ENCODE results near the gene KCNH1. TPM values are rescaled to one million over a fixed set of nuclear protein-coding genes. Genes with fewer than 3 reads are reported as not detected.

Gene KCNH1
- total RNA-seq, 1 donor from 2014 or later, result not detected

DNA sequence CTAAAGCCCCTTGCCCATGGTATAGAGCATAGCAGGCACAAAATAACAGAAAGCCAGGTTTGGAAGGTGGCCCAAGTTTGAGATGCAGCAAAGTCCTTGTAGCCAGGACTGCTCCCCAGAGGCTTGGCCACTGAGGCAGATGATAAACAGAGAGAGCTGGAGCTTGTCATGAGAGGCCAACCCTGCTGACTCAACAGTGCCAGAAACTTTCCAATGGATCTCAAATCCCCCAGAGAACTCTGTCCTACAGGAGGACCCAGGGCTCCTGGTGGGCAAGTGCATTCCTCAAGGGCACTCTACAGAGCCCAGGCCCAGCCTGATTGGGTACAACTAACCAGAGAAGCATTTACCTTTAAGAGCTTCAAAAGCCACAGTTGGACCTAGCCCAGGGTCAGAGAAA is 280.7 kb downstream of the KCNH1 start:
- H3K9me3 ChIP-seq, result no peaks in the 10 kb centered on the region
- intact Hi-C loops (cut with DNase I), result no loop called here
- no peaks in the 10 kb centered on the region for H3K36me3 ChIP-seq
- no peak overlapping the region for H3K4me3 ChIP-seq
- H3K27me3 ChIP-seq, result no peaks in the 10 kb centered on the region
- H3K4me1 ChIP-seq, result no peaks in the 10 kb centered on the region
- ATAC-seq, result no peak
- H3K27ac ChIP-seq, result no peak overlapping the region
- TF ChIP-seq, protein P1, sequence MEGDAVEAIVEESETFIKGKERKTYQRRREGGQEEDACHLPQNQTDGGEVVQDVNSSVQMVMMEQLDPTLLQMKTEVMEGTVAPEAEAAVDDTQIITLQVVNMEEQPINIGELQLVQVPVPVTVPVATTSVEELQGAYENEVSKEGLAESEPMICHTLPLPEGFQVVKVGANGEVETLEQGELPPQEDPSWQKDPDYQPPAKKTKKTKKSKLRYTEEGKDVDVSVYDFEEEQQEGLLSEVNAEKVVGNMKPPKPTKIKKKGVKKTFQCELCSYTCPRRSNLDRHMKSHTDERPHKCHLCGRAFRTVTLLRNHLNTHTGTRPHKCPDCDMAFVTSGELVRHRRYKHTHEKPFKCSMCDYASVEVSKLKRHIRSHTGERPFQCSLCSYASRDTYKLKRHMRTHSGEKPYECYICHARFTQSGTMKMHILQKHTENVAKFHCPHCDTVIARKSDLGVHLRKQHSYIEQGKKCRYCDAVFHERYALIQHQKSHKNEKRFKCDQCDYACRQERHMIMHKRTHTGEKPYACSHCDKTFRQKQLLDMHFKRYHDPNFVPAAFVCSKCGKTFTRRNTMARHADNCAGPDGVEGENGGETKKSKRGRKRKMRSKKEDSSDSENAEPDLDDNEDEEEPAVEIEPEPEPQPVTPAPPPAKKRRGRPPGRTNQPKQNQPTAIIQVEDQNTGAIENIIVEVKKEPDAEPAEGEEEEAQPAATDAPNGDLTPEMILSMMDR (IDR thresholded peaks at IDR 0.05), result no peak
- no peak for DNase-seq

DNA sequence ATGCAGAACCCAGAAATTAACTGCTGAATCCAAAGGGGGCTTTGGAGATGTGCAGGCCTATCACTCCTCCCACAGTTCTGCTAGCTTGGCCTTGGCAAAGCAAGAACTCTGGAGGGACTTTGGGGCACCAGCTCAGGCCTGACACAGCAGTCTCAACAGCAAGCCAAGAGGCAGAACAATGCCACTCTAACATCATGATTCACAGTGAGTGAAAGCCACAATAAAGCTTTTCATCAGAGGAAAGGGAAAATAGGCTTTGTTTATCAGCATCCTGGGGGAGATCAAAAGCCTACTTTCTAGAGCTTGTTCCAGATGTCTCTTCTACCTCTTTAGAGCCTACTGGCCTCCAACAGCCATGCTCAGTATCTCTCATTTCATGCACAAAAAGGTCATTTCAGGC is 283.4 kb downstream of the KCNH1 start:
- intact Hi-C loops (cut with DNase I), result no loop called here
- no peak for ATAC-seq
- Histone ChIP-seq H3K4me3 (no peak overlapping the region), H3K36me3 (no peaks in the 10 kb centered on the region), H3K9me3 (no peaks in the 10 kb centered on the region), H3K27ac (no peak overlapping the region), H3K27me3 (no peaks in the 10 kb centered on the region), H3K4me1 (no peaks in the 10 kb centered on the region)
- TF ChIP-seq, protein P1 (IDR thresholded peaks at IDR 0.05), result no peak
- DNase-seq, result no peak

DNA sequence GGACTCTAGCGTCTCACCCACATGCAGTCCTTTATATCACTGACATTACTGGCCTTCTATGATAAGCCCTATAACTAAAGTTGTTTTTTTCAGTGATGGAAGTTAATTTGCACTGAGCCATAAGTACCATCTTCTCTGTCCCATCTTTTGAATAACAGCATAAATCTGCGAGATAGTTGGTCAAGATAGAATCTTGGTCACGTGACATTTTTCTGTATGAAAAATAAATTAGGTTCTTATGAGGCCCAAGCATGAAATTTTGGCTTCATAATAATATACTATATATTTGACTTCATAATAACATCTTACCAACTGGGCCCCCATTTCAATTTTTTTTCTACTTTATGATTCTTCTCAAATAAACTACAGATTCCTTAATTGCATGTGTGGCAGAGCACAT is 285.5 kb downstream of the KCNH1 start:
- Histone ChIP-seq H3K4me3 (no peak overlapping the region), H3K36me3 (no peaks in the 10 kb centered on the region), H3K27me3 (no peaks in the 10 kb centered on the region), H3K27ac (no peak overlapping the region), H3K9me3 (no peaks in the 10 kb centered on the region), H3K4me1 (no peaks in the 10 kb centered on the region)
- TF ChIP-seq, protein P1 (IDR thresholded peaks at IDR 0.05), result no peak
- DNase-seq (no peak), ATAC-seq (no peak)
- intact Hi-C loops (cut with DNase I), result no loop called here

DNA sequence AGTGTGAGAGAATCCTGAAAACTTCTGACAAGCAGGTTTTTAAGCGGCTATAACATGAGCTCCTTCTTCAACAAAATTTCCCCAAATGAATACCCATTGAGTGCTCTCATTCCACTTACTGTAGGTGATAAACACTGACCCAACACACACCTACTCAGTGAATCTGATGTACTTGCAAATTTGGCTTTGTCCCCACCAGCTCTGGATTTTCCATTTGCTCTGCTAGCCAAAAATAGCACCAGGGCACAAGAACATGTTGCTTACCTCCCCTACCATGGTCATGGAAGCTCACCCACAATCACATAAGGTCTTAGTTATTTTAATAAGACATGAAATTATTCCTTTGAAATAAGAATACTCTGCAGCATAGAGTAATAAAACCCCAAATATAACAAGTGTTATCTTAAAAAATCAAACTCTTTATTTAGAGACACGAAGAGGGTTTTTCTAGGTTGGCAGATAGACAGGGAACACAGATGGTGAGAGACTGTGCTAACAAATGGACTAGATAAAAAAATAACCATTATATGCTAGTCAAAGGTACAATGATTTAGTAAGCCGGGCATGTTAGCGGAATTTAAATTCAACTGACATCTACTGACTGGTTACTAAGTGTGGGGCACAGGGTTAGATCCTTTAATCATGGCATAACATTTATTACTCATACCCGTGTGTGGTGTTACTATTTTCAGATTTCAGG is 291.9 kb downstream of the KCNH1 start:
- Histone ChIP-seq H3K9me3 (no peaks in the 10 kb centered on the region), H3K27ac (no peak overlapping the region), H3K4me3 (no peak overlapping the region), H3K36me3 (no peaks in the 10 kb centered on the region), H3K27me3 (no peaks in the 10 kb centered on the region), H3K4me1 (no peaks in the 10 kb centered on the region)
- TF ChIP-seq, protein P1 (IDR thresholded peaks at IDR 0.05), result no peak
- no peak for ATAC-seq
- intact Hi-C loops (cut with DNase I), result no loop called here
- no peak for DNase-seq

DNA sequence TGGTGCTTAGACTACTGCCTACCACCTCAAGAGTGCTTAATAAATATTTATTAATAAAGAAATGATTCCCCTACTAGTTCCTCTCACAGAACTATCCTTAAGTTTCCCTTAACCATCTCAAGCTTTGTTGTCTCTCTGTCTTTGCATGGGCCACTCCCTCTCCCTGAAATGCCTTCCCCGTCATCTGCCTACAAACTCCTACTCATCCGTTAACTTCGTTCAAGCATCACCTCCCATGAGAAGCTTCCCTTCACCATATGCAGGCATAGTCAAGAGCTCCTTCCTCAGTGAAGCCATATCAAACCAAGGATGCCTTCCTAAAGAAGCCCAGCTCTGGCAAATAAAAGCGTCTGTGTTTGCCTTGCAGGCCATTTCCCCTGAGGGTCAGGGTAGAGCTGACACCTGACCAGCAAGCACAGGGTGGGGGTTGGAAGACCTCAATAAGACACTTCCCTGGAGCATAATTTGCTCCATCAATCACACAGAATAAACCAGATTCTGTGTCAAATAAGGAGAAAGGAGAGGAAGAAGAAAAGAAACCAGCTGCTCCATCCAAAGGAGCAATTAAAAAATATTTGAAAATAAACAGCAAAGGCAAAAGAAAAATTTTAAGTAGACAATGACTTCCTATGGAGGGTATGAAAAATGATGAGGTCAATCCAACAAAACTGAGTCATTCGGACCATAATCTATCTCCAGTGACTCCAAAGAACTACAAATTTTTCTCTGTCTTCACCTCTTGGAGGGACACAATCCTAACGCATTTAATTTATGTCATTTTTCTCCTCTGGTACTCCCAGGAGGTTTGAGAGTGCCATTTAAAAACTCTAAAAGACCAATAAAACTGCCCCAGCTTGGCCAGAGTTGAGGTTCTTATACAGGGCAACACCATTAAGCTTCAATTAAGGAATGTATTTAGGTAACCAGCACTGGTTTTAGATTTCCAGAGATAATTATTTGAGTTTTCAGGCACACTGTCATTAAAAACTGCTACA is 303.6 kb downstream of the KCNH1 start:
- intact Hi-C loops (cut with DNase I), result no loop called here
- ATAC-seq, result no peak
- no peaks in the 10 kb centered on the region for H3K36me3 ChIP-seq

More for the DNA sequence above, 303.6 kb downstream of the KCNH1 start:
- Histone ChIP-seq H3K9me3 (no peaks in the 10 kb centered on the region), H3K27me3 (no peaks in the 10 kb centered on the region), H3K4me3 (no peak overlapping the region), H3K4me1 (no peaks in the 10 kb centered on the region), H3K27ac (no peak overlapping the region)
- TF ChIP-seq, protein P1 (IDR thresholded peaks at IDR 0.05), result no peak
- no peak for DNase-seq
